A172 (cell line): ENCODE measurements around the gene AIFM3. TPM values are rescaled to one million over a fixed set of nuclear protein-coding genes. Genes with fewer than 3 reads are reported as not detected.
A peak's percentile ranks its signal among the peaks of the same experiment; 100 is the strongest.
"Not testable (repeated sequence)": the region's sequence is repeated elsewhere in the genome, so short reads cannot be mapped to it uniquely, and the experiment has no call there.

Experiments
- DNase-seq: peaks from one replicate; pipeline ENCODE4 v3.0.0-alpha.2; 2015; ENCODE audit warnings: low spot score
- total RNA-seq: library from RNA; depleted of rRNA; stranded (reverse); fragments of >200 nt; shearing (Covaris generic); gene quantifications from 2 replicates; pipeline ENCODE4 v1.2.3, GENCODE V29; 2014; rRNA removed

Gene AIFM3, protein sequence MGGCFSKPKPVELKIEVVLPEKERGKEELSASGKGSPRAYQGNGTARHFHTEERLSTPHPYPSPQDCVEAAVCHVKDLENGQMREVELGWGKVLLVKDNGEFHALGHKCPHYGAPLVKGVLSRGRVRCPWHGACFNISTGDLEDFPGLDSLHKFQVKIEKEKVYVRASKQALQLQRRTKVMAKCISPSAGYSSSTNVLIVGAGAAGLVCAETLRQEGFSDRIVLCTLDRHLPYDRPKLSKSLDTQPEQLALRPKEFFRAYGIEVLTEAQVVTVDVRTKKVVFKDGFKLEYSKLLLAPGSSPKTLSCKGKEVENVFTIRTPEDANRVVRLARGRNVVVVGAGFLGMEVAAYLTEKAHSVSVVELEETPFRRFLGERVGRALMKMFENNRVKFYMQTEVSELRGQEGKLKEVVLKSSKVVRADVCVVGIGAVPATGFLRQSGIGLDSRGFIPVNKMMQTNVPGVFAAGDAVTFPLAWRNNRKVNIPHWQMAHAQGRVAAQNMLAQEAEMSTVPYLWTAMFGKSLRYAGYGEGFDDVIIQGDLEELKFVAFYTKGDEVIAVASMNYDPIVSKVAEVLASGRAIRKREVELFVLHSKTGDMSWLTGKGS
- total RNA-seq = 1.4 TPM in 1 of 2 replicates, not detected in the other

DNA sequence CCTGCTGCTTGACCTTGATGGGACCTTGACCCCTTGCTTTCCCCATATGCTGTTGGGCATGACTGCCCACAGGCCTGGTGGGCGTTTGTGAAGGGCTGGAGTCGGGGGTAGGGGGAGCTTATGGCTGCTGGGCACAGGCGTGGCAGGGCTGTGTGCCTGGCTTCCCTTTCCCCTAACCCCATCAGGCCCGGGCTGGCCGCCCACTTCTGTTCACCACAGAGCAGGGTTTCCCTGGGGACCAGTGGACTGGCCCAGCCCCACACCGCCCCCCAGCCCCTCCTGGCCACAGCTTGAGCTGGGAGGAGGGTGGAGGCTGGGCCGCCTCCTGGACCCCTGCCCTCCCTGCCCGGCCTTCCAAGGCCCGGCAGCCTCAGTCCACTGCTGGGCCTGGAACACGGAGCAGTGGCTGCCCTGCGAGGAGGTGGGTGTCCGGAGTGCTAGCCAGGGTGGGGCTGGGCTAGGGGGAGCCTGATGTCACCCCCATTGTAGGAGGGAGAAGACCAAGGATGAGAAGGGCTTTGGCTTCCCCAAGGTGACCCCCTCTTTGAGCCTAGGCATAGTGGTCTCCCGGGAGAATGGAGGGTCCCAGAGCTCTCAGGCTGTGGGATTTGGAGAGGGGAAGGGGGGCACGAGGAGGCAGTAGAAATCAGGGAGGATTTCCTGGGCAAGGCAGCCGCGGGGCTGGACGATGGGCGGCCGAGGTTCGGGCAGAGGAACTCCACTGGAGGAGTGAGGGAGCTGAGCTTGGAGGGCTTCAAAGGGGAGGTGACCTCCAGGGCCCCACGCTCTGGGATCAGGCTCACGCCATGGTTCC lies at the start of gene AIFM3:
AIFM3 (plus strand) TSS at position 373 of the 814 bp plus-strand sequence. CDS start 690 bp downstream, outside the sequence.
- DNase-seq = no peak

DNA sequence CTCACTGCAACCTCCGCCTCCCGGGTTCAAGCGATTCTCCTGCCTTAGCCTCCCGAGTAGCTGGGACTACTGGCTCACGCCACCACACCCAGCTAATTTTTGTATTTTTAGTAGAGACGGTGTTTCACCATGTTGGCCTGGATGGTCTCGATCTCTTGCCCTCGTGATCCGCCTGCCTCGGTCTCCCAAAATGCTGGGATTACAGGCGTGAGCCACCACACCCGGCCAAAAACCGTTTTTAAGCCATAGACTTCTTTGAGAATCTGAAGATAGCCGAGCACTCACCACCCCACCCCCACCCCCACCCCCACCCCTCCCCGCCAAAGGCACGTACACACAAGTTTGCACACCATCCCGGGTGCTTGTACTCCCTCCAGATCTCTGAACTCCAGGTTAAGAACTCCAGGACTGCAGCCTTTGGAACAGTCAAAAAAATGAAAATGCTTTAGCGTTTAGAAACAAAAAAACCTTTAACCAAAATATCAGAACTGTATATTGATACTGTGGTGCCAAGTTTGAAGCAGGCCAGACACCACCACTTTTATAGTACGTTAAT lies 48.3 kb upstream of the AIFM3 start:
- no peak for DNase-seq

DNA sequence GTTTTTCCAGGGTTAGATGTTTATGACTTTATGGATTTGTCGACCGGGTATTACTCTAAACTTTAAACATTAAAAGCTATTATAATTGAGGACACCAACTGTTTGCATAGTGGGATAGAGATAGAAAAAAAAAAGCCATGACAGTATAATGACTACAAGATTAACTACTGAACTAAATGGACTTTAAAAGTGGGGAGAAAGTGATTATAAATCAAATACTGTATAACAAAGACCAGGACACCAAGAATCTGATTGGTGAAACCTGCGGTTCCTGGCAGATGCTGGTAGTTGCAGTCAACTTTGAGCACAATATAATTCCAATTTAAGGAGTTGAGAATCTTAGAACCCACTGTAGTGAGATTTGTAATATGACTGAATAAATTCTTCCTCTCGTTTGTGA lies 47.3 kb upstream of the AIFM3 start:
- DNase-seq = peak; percentile 1

DNA sequence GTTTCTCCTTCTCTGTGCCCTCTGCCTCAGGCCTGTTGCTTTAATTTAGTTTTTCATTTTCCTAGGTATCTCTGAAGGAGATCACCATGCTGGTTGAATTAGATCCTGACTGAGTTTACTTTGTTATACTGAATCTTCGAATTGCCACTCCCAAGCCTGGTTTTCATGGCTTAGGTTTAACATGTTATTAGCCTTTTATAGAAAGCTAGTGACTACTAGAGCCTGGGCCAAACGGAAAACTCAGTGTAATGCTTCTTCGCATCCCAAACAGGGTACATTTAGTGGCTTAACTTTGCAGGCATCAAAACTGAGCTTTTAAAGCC lies 46.2 kb upstream of the AIFM3 start:
- no peak for DNase-seq

DNA sequence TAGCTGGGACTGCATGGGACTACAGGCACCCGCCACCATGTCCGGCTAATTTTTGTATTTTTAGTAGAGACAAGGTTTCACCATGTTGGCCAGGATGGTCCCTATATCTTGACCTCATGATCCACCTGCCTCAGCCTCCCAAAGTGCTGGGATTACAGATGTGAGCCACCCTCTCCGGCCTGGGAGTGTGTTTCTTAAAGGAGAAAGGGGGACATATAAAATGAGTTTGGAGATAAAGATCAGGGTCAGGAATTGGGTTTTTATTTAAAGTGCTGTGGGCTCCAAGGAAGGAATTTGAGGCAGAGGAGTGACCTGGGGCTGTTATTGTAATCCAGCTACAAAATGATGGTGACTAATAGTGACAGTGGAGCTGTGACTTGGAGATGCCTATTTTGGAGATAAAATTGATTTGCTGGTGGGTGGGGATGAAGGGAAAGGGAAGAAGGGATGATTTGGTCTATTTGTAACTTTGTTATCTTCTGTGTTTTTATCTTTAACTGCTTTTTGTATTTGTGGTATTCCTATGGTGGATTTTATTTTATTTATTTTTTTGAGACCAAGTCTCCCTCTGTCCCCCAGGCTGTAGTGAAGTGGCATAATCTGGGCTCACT lies 44.8 kb upstream of the AIFM3 start:
- DNase-seq = no peak

DNA sequence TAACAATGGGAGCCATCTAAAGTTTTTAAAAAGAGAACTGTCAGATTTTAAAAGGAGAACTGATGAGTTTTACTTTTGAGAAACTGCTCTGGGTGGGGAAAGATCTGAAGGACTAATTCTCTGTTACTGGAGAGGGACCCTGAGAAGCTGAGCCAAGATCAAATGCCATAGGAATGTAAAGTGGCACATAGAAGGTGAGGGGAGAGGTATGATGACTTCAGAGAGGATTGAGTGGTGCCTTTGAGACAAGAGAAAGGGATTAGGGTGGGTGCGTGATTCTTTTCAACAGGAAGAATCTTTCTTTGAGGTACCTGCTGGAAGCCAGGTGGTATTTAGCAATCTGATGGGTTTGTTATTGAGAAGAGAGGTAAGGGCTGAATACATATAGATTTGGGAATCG lies 40.8 kb upstream of the AIFM3 start:
- no peak for DNase-seq

DNA sequence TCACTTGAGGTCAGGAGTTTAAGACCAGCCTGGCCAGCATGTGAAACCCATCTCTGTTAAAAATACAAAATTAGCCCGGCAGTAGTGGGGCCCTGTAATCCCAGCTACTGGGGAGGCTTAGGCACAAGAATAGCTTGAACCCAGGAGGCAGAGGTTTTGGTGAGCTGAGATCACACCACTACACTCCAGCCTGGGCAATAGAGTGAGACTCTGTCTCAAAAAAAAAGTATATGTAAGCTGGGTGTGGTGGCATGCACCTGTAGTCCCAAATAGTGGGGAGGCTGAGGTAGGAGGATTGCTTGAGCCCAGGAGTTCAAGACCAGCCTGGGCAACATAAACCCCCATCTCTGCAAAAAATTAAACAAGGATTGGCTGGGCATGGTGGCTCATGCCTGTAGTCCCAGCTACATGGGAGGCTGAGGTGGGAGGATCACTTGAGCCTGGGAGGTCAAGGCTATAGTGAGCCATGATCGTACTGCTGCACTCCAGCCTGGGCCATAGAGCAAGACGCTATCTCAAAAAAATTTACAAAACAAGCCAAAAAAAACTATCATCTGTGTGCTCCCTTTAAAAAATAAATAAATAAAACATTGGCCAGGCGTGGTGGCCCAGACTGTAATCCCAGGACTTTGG lies 39.0 kb upstream of the AIFM3 start:
- no peak for DNase-seq

DNA sequence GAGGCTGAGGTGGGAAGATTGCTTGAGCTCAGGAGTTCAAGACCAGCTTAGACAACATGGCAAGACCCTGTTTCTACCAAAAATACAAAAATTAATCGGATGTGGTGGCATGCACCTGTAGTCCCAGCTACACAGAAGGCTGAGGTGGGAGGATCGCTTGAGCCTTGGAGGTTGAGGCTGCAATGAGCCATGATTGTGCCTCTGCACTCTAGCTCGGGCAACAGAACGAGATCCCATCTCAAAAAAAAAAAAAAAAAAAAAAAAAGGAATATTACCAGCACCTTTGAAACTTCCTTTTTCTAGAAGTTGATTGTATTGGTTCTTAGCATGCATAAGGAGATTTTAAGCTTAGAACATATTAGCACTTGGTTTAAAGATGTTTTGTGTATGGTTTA lies 38.5 kb upstream of the AIFM3 start:
- DNase-seq = no peak

DNA sequence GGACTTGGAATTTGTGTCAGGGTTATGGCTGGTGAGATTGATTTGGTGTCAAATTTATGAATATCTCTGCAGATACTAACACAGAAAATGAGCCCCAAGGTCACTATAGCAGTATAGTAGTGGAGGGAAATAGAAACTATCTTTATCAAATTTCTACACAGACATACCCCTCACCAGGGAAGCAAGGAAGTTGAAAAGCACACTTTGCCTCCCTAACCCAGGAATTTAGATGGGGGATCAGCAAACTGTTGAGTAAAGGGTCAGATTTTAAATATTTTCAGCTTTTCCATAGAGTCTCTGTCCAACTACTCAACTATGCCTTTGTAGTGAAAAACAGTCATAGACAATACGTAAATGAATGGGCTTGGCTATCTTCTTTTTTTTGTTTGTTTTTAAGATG lies 37.1 kb upstream of the AIFM3 start:
- no peak for DNase-seq

DNA sequence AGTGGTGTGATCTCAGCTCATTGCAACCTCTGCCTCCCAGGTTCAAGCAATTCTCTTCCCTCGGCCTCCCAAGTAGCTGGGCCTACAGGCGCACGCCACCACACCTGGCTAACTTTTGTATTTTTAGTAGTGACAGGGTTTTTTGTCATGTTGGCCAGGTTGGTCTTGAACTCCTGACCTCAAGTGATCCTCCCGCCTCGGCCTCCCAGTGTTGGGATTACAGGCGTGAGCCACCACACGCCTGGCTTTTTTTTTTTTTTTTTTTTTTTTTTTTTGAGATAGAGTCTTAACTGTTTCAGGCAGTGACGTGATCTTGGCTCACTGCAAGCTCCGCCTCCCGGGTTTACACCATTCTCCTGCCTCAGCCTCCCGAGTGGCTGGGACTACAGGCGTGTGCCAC lies 36.6 kb upstream of the AIFM3 start:
- DNase-seq = not testable (repeated sequence)

DNA sequence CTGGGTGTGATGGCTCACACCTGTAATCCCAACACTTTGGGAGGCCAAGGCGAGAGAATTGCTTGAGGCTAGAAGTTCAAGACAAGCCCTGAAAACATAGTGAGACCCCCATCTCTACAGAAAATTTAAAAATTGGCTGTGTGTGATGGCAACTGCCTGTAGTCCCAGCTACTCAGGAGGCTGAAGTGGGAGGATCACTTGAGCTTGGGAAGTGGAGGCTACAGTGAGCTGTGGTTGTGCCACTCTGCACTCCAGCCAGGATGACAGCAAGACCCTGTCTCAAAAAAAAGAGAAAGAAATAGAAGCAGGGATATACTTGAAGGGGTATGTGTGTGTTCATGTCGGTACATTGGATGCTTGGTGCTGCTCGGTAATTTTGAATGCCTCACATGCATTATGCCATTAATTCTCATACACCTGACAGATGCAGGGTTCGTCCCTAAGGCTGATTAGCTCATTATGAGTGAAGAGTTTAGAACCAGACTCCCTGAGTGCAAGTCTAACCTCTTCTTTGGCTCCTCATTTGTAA lies 35.9 kb upstream of the AIFM3 start:
- DNase-seq = no peak

DNA sequence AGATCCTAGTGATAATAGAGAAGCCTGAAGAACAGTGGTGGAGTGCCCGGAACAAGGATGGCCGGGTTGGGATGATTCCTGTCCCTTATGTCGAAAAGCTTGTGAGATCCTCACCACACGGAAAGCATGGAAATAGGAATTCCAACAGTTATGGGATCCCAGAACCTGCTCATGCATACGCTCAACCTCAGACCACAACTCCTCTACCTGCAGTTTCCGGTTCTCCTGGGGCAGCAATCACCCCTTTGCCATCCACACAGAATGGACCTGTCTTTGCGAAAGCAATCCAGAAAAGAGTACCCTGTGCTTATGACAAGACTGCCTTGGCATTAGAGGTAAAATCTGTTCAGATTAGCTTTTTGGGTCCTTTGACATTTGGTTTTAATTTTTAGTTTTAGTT lies 33.1 kb upstream of the AIFM3 start:
- no peak for DNase-seq

DNA sequence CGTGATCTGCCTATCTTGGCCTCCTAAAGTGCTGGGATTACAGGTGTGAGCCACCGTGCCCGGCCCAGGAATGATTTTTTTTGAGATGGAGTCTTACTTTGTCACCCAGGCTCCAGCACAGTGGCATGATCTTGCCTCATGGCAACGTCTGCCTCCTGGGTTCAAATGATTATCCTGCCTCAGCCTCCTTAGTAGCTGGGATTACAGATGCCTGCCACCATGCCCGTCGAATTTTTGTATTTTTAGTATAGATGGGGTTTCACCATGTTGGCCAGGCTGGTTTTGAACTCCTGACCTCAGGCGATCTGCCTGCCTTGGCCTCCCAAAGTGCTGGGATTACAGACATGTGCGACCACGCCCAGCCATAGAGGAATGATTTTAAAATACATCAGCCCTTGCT lies 32.0 kb upstream of the AIFM3 start:
- not testable (repeated sequence) for DNase-seq

DNA sequence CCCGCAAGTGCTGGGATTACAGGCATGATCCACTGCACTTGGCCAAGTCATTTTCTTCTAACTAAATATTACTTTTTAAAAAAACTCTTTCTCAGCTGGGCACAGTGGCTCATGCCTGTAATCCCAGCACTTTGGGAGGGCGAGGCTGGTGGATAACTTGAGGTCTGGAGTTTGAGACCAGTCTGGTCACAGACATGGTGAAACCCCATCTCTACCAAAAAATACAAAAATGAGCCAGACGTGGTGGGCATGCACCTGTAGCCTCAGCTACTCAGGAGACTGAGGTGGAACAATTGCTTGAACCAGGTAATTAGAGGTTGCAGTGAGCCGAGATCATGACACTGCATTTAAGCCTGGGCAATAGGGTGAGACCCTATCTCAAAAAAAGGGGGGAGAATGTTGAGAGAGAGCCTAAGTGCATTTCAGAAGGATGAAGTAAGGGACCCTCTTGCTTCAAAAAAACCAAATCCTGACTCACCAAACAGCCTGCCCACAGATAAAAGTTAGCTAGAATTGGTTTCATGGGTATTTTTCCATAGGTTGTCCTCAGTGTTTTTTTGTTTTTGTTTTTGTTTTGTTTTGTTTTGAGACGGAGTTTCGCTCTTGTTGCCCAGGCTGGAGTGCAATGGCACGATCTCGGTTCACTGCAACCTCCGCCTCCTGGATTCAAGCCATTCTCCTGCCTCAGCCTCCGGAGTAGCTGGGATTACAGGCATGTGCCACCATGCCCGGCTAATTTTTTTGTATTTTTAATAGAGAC lies 31.1 kb upstream of the AIFM3 start:
- DNase-seq = not testable (repeated sequence)

DNA sequence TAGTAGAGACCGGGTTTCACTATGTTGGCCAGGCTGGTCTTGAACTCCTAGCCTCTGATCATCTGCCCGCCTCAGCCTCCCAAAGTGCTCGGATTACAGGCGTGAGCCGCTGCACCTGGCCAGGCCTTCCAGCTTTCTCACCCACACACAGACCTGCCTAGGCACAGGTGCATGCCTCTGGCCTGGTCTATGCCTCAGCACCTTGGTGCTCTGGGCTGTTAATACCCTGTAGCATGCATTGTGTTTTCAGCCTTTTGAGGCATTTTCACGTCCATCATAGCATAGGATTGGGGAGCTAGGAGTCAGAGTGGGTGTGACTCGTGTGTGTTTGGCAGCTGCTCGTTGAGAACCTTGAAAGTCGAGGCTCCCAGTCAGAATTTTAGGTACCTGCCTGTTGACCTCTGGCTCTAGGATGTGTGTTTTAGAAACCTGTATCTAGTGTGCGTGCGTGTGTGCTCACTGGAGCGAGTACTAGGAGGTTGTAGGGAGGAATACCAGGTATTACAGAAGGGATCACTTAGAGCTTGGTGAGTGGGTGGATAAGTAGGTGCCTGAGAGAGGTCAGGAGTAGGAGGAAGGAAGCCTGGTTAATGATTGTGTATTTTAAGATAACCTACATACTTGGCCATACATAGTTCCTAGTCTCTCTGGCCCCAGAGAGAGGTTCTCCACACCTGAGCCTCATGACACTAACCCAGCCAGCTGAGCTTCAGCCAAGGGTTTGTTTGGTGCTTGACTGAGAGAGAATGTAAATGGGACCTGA lies 29.8 kb upstream of the AIFM3 start:
- DNase-seq = no peak

DNA sequence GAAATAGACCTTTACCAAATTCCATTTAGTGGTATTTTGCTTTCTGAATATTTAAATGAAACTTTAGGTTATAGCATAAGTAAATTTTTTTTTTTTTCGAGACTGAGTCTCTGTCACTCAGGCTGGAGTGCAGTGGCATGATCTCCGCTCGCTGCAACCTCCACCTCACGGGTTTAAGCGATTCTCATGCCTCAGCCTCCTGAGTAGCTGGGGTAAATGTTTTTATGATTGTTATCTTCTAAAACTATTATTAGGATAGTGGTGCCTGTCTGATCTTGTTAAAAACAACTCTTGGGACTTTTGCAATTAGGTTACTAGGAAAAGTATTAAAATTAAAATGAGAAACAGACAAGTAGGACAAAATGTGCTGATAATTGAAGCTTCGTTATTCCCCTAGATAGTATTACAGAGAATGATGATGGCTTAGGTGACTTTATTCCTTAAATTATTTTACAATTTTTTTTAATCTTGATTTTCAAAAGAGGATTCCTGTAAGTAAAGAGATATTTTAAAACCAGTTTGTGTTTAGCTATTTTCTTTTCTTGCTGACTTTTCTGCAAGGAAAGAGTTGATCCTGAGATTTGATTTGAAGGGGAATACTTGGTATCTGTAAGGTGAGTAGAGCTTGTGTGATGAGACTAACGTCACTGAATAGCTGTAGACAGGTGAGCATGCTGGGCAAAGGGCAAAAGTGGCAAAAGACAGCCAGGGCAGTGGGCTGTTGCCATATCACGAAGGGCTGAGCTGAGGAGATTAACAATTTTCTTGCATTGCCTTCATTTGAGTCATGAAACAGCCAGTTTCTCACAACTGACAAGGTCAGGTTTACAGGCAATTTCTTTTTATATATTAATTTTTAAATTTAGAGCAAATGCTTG lies 29.0 kb upstream of the AIFM3 start:
- DNase-seq = no peak

DNA sequence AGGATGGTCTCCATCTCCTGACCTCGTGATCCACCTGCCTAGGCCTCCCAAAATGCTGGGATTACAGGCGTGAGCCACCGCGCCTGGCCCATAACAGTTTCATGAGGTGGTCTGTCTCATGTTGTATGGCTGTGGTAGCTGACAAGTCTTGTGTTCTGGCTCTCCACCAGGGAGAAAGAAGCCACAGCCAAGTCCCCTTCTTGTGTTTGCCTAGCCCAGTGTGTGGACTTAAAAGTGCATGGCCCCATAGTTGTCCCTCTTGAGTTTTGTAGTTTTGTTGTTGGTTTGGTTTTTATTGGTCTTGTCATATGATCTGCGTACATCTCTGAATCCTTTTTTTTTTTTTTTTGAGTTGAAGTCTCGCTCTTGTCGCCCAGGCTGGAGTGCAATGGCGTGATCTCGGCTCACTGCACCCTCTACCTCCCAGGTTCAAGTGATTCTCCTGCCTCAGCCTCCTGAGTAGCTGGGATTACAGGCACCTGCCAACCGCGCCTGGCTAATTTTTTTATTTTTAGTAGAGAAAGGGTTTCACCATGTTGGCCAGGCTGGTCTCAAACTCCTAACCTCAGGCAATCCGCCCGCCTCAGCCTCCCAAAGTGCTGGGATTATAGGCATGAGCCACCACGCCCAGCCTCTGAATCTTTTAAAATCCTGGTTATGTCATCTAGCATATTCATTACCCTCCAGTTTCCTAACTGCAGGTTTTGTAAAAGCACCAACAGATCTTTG lies 27.4 kb upstream of the AIFM3 start:
- not testable (repeated sequence) for DNase-seq

DNA sequence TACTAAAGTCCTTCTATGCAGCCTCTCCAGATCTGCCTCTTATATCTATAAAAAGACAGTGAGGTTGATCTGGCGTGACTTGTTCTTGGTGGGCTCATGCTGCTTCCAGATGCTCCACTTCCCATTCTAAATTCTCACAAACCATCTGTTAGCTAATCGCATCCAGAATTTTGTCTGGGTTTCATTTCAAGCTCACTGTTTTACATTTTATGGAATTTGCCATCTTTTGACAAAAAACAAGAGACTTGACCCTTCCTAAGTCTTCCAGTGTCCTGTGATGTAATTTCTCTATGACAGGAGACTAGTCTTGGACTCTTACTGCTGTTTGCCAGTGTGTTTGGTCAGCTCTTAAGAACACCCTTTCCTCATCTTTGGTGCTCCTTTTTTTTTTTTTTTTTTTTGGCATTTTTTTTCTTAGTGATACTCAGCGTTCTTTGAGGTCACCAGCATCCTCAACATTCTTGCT lies 26.8 kb upstream of the AIFM3 start:
- DNase-seq = no peak
